ENCODE data around the gene TRPV6. TPM values are rescaled to one million over a fixed set of nuclear protein-coding genes. Genes with fewer than 3 reads are reported as not detected.

Gene TRPV6
- total and polyA plus RNA-seq, 2 of the 4 experiments (the other 2 are of a cell fraction) = 0.03 TPM; not detected in 1

- no peak overlapping the region for H3K23ac ChIP-seq (ENCODE audit: low read depth, low read length)
- no TSS peak for BruUV-seq (replicated peaks)
- H4K91ac ChIP-seq (ENCODE audit: insufficient read depth, low read depth, low read length) = no peak overlapping the region
- no peak overlapping the region for H4K5ac ChIP-seq (ENCODE audit: low read depth, low read length)
- no CpG with 5 or more reads among the region's 2 CpGs for WGBS, 2 experiments (ENCODE audit: extremely low coverage in 2 of 2, insufficient read length in 1 of 2)
- H2BK120ac ChIP-seq (ENCODE audit: low read depth, low read length) = no peak overlapping the region
- H3K4ac ChIP-seq (ENCODE audit: low read depth, low read length) = no peak overlapping the region
- ATAC-seq (ENCODE audit: low read depth) (no peak), DNase-seq (no peak)
- no peak overlapping the region for H2AK9ac ChIP-seq (replicated peaks; ENCODE audit: low read depth, low read length, poor library complexity)
- CTCF ChIA-PET = no interaction called here
- in situ Hi-C loops (cut with MboI; ENCODE audit: low sequenced_read_pairs) = no loop called here
- H3K14ac ChIP-seq (replicated peaks; ENCODE audit: low read depth, low read length) = no peak overlapping the region
- no peak overlapping the region for H2BK5ac ChIP-seq (ENCODE audit: low read depth, low read length, poor library complexity, severe bottlenecking)
- no peak overlapping the region for H4K8ac ChIP-seq (ENCODE audit: low read depth in 2 of 2, low read length in 2 of 2)
- H3K27ac ChIP-seq (ENCODE audit: insufficient read depth, low read length) = no peak overlapping the region
- H2BK20ac ChIP-seq (ENCODE audit: low read depth, low read length) = no peak overlapping the region
- dilution Hi-C loops (cut with HindIII; ENCODE audit: low sequenced_read_pairs, unreplicated experiment) = no loop called here
- no peak overlapping the region for H3K18ac ChIP-seq (ENCODE audit: low read depth, low read length)
- no peak overlapping the region for H2AFZ ChIP-seq (replicated peaks; ENCODE audit: low read length, poor library complexity)
- no peak overlapping the region for H3K56ac ChIP-seq (ENCODE audit: extremely low read depth, insufficient read depth, low read length)
- H3K9me1 ChIP-seq (ENCODE audit: insufficient read depth, low read length) = no peaks in the 10 kb centered on the region
- H3K4me1 ChIP-seq (ENCODE audit: control insufficient read depth, insufficient read depth, low read length) = no peaks in the 10 kb centered on the region
- no peaks in the 10 kb centered on the region for H3K79me1 ChIP-seq (ENCODE audit: low read depth in 1 of 2, low read length in 2 of 2)
- intact Hi-C loops (cut with micrococcal nuclease) = no loop called here
- H2BK15ac ChIP-seq (ENCODE audit: low read depth, low read length) = no peak overlapping the region
- no peak overlapping the region for H3K4me2 ChIP-seq (ENCODE audit: low read depth, low read length)
- no peak overlapping the region for H2AK5ac ChIP-seq (ENCODE audit: low read depth, low read length)
- POLR2A ChIA-PET (ENCODE audit: unreplicated experiment) = no interaction called here
- H3K4me3 ChIP-seq (ENCODE audit: insufficient read depth, low read depth, low read length) = no peak overlapping the region
- H3K36me3 ChIP-seq (ENCODE audit: control insufficient read depth, insufficient read depth, low read length) = no peaks in the 10 kb centered on the region
- TF ChIP-seq MAFK (IDR thresholded peaks at IDR 0.05; ENCODE audit: low read depth, low read length) (no peak), POLR2A (IDR thresholded peaks at IDR 0.05; ENCODE audit: low read depth, low read length) (no peak), CEBPB (IDR thresholded peaks at IDR 0.05; ENCODE audit: low read depth, low read length) (no peak), RAD21 (IDR thresholded peaks at IDR 0.05; ENCODE audit: low read length) (no peak), CHD1 (IDR thresholded peaks at IDR 0.05; ENCODE audit: low read depth, low read length) (no peak), ELK1 (IDR thresholded peaks at IDR 0.05; ENCODE audit: borderline replicate concordance, low read depth, low read length) (no peak), SMC3 (IDR thresholded peaks at IDR 0.05; ENCODE audit: low read depth, low read length) (no peak), FOS (IDR thresholded peaks at IDR 0.05; ENCODE audit: low read depth, low read length) (no peak), RFX5 (IDR thresholded peaks at IDR 0.05; ENCODE audit: low read depth, low read length) (no peak), MXI1 (IDR thresholded peaks at IDR 0.05; ENCODE audit: borderline replicate concordance, low read depth, low read length) (no peak), BHLHE40 (IDR thresholded peaks at IDR 0.05; ENCODE audit: low read depth, low read length) (no peak), RCOR1 (IDR thresholded peaks at IDR 0.05; ENCODE audit: insufficient replicate concordance, low read length) (no peak), MAZ (IDR thresholded peaks at IDR 0.05; ENCODE audit: borderline replicate concordance, low read depth, low read length) (no peak), NFE2L2 (IDR thresholded peaks at IDR 0.05; ENCODE audit: low read depth, low read length) (no peak)
- TF ChIP-seq, protein P1, sequence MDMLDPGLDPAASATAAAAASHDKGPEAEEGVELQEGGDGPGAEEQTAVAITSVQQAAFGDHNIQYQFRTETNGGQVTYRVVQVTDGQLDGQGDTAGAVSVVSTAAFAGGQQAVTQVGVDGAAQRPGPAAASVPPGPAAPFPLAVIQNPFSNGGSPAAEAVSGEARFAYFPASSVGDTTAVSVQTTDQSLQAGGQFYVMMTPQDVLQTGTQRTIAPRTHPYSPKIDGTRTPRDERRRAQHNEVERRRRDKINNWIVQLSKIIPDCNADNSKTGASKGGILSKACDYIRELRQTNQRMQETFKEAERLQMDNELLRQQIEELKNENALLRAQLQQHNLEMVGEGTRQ (IDR thresholded peaks at IDR 0.05; ENCODE audit: low read depth, low read length) = no peak
- TF ChIP-seq, protein P2, sequence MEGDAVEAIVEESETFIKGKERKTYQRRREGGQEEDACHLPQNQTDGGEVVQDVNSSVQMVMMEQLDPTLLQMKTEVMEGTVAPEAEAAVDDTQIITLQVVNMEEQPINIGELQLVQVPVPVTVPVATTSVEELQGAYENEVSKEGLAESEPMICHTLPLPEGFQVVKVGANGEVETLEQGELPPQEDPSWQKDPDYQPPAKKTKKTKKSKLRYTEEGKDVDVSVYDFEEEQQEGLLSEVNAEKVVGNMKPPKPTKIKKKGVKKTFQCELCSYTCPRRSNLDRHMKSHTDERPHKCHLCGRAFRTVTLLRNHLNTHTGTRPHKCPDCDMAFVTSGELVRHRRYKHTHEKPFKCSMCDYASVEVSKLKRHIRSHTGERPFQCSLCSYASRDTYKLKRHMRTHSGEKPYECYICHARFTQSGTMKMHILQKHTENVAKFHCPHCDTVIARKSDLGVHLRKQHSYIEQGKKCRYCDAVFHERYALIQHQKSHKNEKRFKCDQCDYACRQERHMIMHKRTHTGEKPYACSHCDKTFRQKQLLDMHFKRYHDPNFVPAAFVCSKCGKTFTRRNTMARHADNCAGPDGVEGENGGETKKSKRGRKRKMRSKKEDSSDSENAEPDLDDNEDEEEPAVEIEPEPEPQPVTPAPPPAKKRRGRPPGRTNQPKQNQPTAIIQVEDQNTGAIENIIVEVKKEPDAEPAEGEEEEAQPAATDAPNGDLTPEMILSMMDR (conservative IDR thresholded peaks at IDR 0.05; ENCODE audit: low read depth, low read length) = no peak
- no peaks in the 10 kb centered on the region for H4K20me1 ChIP-seq (ENCODE audit: insufficient read depth, low read length)
- H3K9ac ChIP-seq (ENCODE audit: low read depth, low read length) = no peak overlapping the region
- no peaks in the 10 kb centered on the region for H3K27me3 ChIP-seq (ENCODE audit: control insufficient read depth, insufficient read depth, low read length)
- no peaks in the 10 kb centered on the region; the same call in 1 of the 2 replicates for H3K9me3 ChIP-seq (ENCODE audit: control insufficient read depth, insufficient read depth, low read length)
Observed at GRCh38 chr7:142918901-142919300, 33.4 kb upstream of the TRPV6 start.
